H1 (cell line): ENCODE results near the gene LARP4B. TPM values are rescaled to one million over a fixed set of nuclear protein-coding genes. Genes with fewer than 3 reads are reported as not detected.

Experiments
- CTCF ChIA-PET: fragments of 300-600 bp; sonication (Branson Sonifier 250); formaldehyde crosslinking; loops from one replicate; lab custom pipeline; 2021; ENCODE audit not compliant: partially characterized antibody; lab: Charles Lee
- POLR2A ChIA-PET: fragments of 300-600 bp; sonication (Branson Sonifier 250); formaldehyde crosslinking; loops from one replicate; lab custom pipeline; 2021; ENCODE audit warnings: inconsistent platforms; ENCODE audit not compliant: partially characterized antibody; lab: Charles Lee
- DNase-seq, 2 experiments: peaks; one replicate each; pipeline versions ENCODE4 v3.0.0 to v3.0.0-alpha.2; 2010 to 2022; ENCODE audit warnings: low spot score in 2 of 2, low read depth in 1 of 2, mixed read lengths in 1 of 2
- FAIRE-seq: peaks from 2 replicates; lab custom pipeline; 2011; peaks lifted over from hg19 to GRCh38; lab: Jason Lieb, UNC
- H2AFZ ChIP-seq: 2 replicates; pipeline ENCODE4 v1.8.1; 2012; ENCODE audit warnings: low read length, inconsistent platforms
- H2AK5ac ChIP-seq: 2 replicates; pipeline ENCODE4 v1.6.1; 2013; ENCODE audit warnings: low read depth, low read length
- H2BK120ac ChIP-seq: replicated peaks from 2 replicates; pipeline ENCODE3; 2013; ENCODE audit warnings: low read depth, low read length, inconsistent platforms
- H2BK12ac ChIP-seq: 2 replicates; pipeline ENCODE4 v1.6.1; 2013; ENCODE audit warnings: low read depth, low read length
- H2BK15ac ChIP-seq: 2 replicates; pipeline ENCODE4 v1.6.1; 2013; ENCODE audit warnings: low read length
- H2BK20ac ChIP-seq: 2 replicates; pipeline ENCODE4 v1.6.1; 2013; ENCODE audit warnings: low read length
- H2BK5ac ChIP-seq: 2 replicates; pipeline ENCODE4 v1.6.1; 2013; ENCODE audit warnings: low read depth, low read length
- H3K14ac ChIP-seq: 2 replicates; pipeline ENCODE4 v1.6.1; 2013; ENCODE audit warnings: inconsistent platforms; ENCODE audit not compliant: insufficient read length
- H3K18ac ChIP-seq: 2 replicates; pipeline ENCODE4 v1.6.1; 2013; ENCODE audit warnings: low read length; ENCODE audit errors: extremely low read depth
- H3K23ac ChIP-seq: 2 replicates; pipeline ENCODE4 v1.6.1; 2013; ENCODE audit warnings: inconsistent platforms; ENCODE audit not compliant: insufficient read length
- H3K23me2 ChIP-seq: 2 replicates; pipeline ENCODE4 v1.6.1; 2013; ENCODE audit warnings: low read depth, low read length
- H3K27ac ChIP-seq: 2 replicates; pipeline ENCODE4 v1.6.1; 2011; ENCODE audit warnings: low read depth, low read length, inconsistent platforms
- H3K27me3 ChIP-seq, 4 experiments: replicated peaks in 1 of 4; 1 replicate in 1 of 4; 2 replicates in 3 of 4; pipeline versions ENCODE4 v1.6.1 to v1.8.1; 2011 to 2013; ENCODE audit warnings: low read length in 3 of 4, mild to moderate bottlenecking in 3 of 4, inconsistent platforms in 2 of 4, mixed read lengths in 2 of 4, moderate library complexity in 1 of 4; ENCODE audit not compliant: control insufficient read depth in 3 of 4, insufficient read depth in 3 of 4; ENCODE audit errors: extremely low read depth in 1 of 4
- H3K36me3 ChIP-seq, 4 experiments: 2 replicates each; pipeline versions ENCODE4 v1.6.1 to v1.8.1; 2011 to 2013; ENCODE audit warnings: mild to moderate bottlenecking in 4 of 4, low read length in 3 of 4, moderate library complexity in 2 of 4, control low read depth in 1 of 4, inconsistent platforms in 1 of 4; ENCODE audit not compliant: insufficient read depth in 4 of 4, control insufficient read depth in 2 of 4
- H3K4ac ChIP-seq: replicated peaks from 2 replicates; pipeline ENCODE3; 2013; ENCODE audit warnings: low read length, low read depth, mixed read lengths, inconsistent platforms; ENCODE audit not compliant: insufficient read length
- H3K4me1 ChIP-seq, 4 experiments: replicated peaks in 1 of 4; 1 replicate in 1 of 4; 2 replicates in 3 of 4; pipeline versions ENCODE4 v1.6.1 to v1.8.1; 2011 to 2013; ENCODE audit warnings: low read length in 3 of 4, inconsistent platforms in 2 of 4, mixed read lengths in 1 of 4; ENCODE audit not compliant: insufficient read depth in 4 of 4, control insufficient read depth in 3 of 4
- H3K4me2 ChIP-seq, 2 experiments: 2 replicates each; pipeline versions ENCODE4 v1.6.1 to v1.8.1; 2011 to 2013; ENCODE audit warnings: low read depth in 2 of 2, low read length in 2 of 2, control low read depth in 1 of 2, inconsistent platforms in 1 of 2, mild to moderate bottlenecking in 1 of 2; ENCODE audit not compliant: insufficient read depth in 1 of 2
- H3K4me3 ChIP-seq, 4 experiments: fragments of 200-600, 300-600 bp in 1 of 4; sonication (generic), shearing (Covaris generic), sonication (Bioruptor Twin) in 1 of 4; 2 replicates each; pipeline versions ENCODE4 v1.5.1 to v1.8.1; 2011 to 2016; ENCODE audit warnings: low read length in 4 of 4, low read depth in 3 of 4, control low read depth in 2 of 4, inconsistent platforms in 2 of 4, mild to moderate bottlenecking in 2 of 4, mixed read lengths in 1 of 4, moderate library complexity in 1 of 4; ENCODE audit not compliant: insufficient read depth in 2 of 4; ENCODE audit errors: extremely low read depth in 1 of 4
- H3K56ac ChIP-seq: replicated peaks from 2 replicates; pipeline ENCODE3; 2013; ENCODE audit warnings: low read depth, mild to moderate bottlenecking, mixed read lengths, low read length, inconsistent platforms; ENCODE audit not compliant: insufficient read length
- H3K79me1 ChIP-seq: 2 replicates; pipeline ENCODE4 v1.6.1; 2013; ENCODE audit warnings: low read depth, low read length, control low read depth
- H3K79me2 ChIP-seq, 2 experiments: 2 replicates each; pipeline versions ENCODE4 v1.6.1 to v1.8.1; 2012 to 2013; ENCODE audit warnings: low read length in 2 of 2, mild to moderate bottlenecking in 2 of 2, inconsistent platforms in 1 of 2; ENCODE audit not compliant: insufficient read depth in 2 of 2, control insufficient read depth in 1 of 2
- H3K9ac ChIP-seq, 4 experiments: replicated peaks in 1 of 4; 1 replicate in 1 of 4; 2 replicates in 3 of 4; pipeline versions ENCODE4 v1.6.1 to v1.8.1; 2011 to 2013; ENCODE audit warnings: low read depth in 3 of 4, low read length in 3 of 4, control low read depth in 2 of 4, mild to moderate bottlenecking in 2 of 4, moderate library complexity in 2 of 4, inconsistent platforms in 1 of 4; ENCODE audit errors: extremely low read depth in 1 of 4
- H3K9me3 ChIP-seq, 2 experiments: 2 replicates each; pipeline versions ENCODE4 v1.6.1 to v1.8.1; 2012 to 2013; ENCODE audit warnings: mild to moderate bottlenecking in 2 of 2, moderate library complexity in 2 of 2, control low read depth in 1 of 2, inconsistent platforms in 1 of 2, low read depth in 1 of 2, low read length in 1 of 2, mixed read lengths in 1 of 2; ENCODE audit not compliant: insufficient read depth in 2 of 2
- H4K20me1 ChIP-seq, 2 experiments: replicated peaks in 1 of 2; 2 replicates each; pipeline versions ENCODE3 to v1.8.1; 2011 to 2013; ENCODE audit warnings: inconsistent platforms in 2 of 2, low read length in 2 of 2, mild to moderate bottlenecking in 1 of 2; ENCODE audit not compliant: insufficient read depth in 2 of 2, control insufficient read depth in 1 of 2
- H4K5ac ChIP-seq: 2 replicates; pipeline ENCODE4 v1.6.1; 2013; ENCODE audit warnings: low read length, low read depth, mixed read lengths, inconsistent platforms; ENCODE audit not compliant: insufficient read length
- H4K8ac ChIP-seq: 2 replicates; pipeline ENCODE4 v1.8.0; 2013; ENCODE audit warnings: mild to moderate bottlenecking, moderate library complexity, low read length, inconsistent platforms; ENCODE audit not compliant: insufficient read depth; ENCODE audit errors: extremely low read depth
- H4K91ac ChIP-seq: replicated peaks from 2 replicates; pipeline ENCODE3; 2013; ENCODE audit warnings: low read length, mixed read lengths, inconsistent platforms; ENCODE audit not compliant: insufficient read length
- ASH2L ChIP-seq: fragments of 200-600, 300-600 bp; sonication (generic); IDR thresholded peaks from one replicate; pipeline ENCODE4 v1.7.1; 2017; ENCODE audit warnings: low read length
- CBX8 ChIP-seq: fragments of 300-800, 300-1000 bp; sonication (generic); IDR thresholded peaks from 2 replicates; pipeline ENCODE4 v1.7.1; 2016; ENCODE audit warnings: low read depth, low read length, borderline replicate concordance
- CHD2 ChIP-seq: IDR thresholded peaks from 2 replicates; pipeline ENCODE4 v1.6.1; 2012; ENCODE audit warnings: low read length, improper control_type of control experiment
- EGR1 ChIP-seq: IDR thresholded peaks from 2 replicates; pipeline ENCODE4 v1.6.1; 2011; ENCODE audit warnings: low read depth, low read length, borderline replicate concordance
- EP300 ChIP-seq, 2 experiments: IDR thresholded peaks; 1 replicate in 1 of 2; 2 replicates in 1 of 2; pipeline ENCODE4 v1.6.1; 2011 to 2012; ENCODE audit warnings: low read depth in 2 of 2, low read length in 2 of 2, mild to moderate bottlenecking in 2 of 2, borderline replicate concordance in 1 of 2, inconsistent platforms in 1 of 2, moderate library complexity in 1 of 2
- EZH2 ChIP-seq: fragments of 200-600 bp; sonication (generic); IDR thresholded peaks from 2 replicates; pipeline ENCODE4 v1.7.1; 2012; ENCODE audit warnings: low read depth, mild to moderate bottlenecking, moderate library complexity, low read length, inconsistent platforms; ENCODE audit not compliant: severe bottlenecking
- HDAC2 ChIP-seq, 2 experiments: fragments of 300-600 bp in 1 of 2; sonication (generic) in 1 of 2; IDR thresholded peaks; 2 replicates each; pipeline ENCODE4 v1.6.1; 2011 to 2012; ENCODE audit warnings: low read depth in 2 of 2, low read length in 2 of 2, mild to moderate bottlenecking in 2 of 2, moderate library complexity in 2 of 2, borderline replicate concordance in 1 of 2, inconsistent platforms in 1 of 2
- JUND ChIP-seq: IDR thresholded peaks from 2 replicates; pipeline ENCODE4 v1.6.1; 2011; ENCODE audit warnings: mild to moderate bottlenecking, improper control_type of control experiment, low read length
- PHF8 ChIP-seq: fragments of 200-600 bp; sonication (generic); conservative IDR thresholded peaks from 2 replicates; pipeline ENCODE4 v1.7.1; 2012; ENCODE audit warnings: low read depth, mild to moderate bottlenecking, inconsistent platforms, low read length, moderate library complexity
- POLR2AphosphoS5 ChIP-seq: IDR thresholded peaks from 2 replicates; pipeline ENCODE4 v1.6.1; 2011; ENCODE audit warnings: low read depth, low read length
- RXRA ChIP-seq: IDR thresholded peaks from 2 replicates; pipeline ENCODE4 v1.6.1; 2011; ENCODE audit warnings: low read depth, mild to moderate bottlenecking, low read length, moderate library complexity; ENCODE audit not compliant: insufficient read depth
- TAF1 ChIP-seq: IDR thresholded peaks from 2 replicates; pipeline ENCODE4 v1.6.1; 2011; ENCODE audit warnings: mild to moderate bottlenecking, low read depth, low read length
- YY1 ChIP-seq: IDR thresholded peaks from 2 replicates; pipeline ENCODE4 v1.6.1; 2011; ENCODE audit warnings: low read depth, mild to moderate bottlenecking, low read length
- ZNF274 ChIP-seq: IDR thresholded peaks from 2 replicates; pipeline ENCODE4 v1.7.0; 2012; ENCODE audit warnings: low read length, borderline replicate concordance; ENCODE audit errors: extremely low read depth
- WGBS, 2 experiments: shearing (Covaris generic) in 1 of 2; methylation state at CpG; one replicate each; pipeline versions ENCODE4 v1.1.6 to v1.1.7; 2013 to 2015; ENCODE audit warnings: low lambda C conversion rate in 2 of 2, mixed read lengths in 2 of 2, inconsistent platforms in 1 of 2, low coverage in 1 of 2, missing lambda C conversion rate in 1 of 2; ENCODE audit not compliant: insufficient replicate concordance in 2 of 2, insufficient coverage in 1 of 2, insufficient read length in 1 of 2; ENCODE audit errors: extremely low coverage in 1 of 2, missing lambda C conversion rate in 1 of 2; 5-methylcytosine and 5-hydroxymethylcytosine counted together
- polyA plus RNA-seq, 7 experiments: library from polyadenylated mRNA; depleted of rRNA in 3 of 7; stranded (reverse) in 5 of 7; unstranded in 2 of 7; fragments of >200 nt in 5 of 7; fragments of 200-250 nt in 2 of 7; gene quantifications; 1 replicate in 5 of 7; 2 replicates in 1 of 7; 4 replicates in 1 of 7; pipeline versions ENCODE4 v1.2.1 to v1.2.3, GENCODE V29; 2011 to 2013; ENCODE audit warnings: missing spikeins in 2 of 7, mixed read lengths in 2 of 7
- total RNA-seq: library from RNA; stranded (reverse); fragmentation: NEBNext Ultra II Directional; extraction: Animal tissue kit (Norgen Biotek cat#: 25700); gene quantifications from 2 replicates; pipeline ENCODE4 v1.2.1, GENCODE V29; 2021
- TF ChIP-seq, protein P1 (sequence below): IDR thresholded peaks from 2 replicates; pipeline ENCODE4 v1.6.1; 2012; ENCODE audit warnings: inconsistent platforms

The LARP4B gene
- total and polyA plus RNA-seq, 2 of the 8 experiments (the other 6 are each of a cell fraction or from before 2014, with no cell fraction given) = 20.1 to 78.6 TPM

DNA sequence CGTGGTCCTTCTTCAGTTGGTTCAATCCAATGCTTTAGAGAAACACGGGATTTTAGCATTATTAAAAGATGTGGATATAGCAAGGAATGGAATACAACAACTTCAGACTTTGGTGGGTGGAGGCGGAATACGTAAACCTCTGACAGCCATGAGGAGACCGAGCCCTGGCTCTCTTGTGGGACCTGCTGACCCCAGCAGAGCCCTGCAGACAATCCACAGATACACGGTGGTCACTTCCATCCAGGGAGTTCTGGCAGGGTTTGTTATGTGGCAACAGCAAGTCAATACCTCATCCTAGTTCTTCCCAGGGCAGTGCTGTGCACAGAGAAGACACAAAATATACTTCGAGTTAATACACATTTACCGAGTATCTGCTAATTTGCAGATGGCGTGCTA, 123.5 kb downstream of the LARP4B start:
- H2BK120ac ChIP-seq = no peak overlapping the region
- no peak overlapping the region for H3K23ac ChIP-seq
- no peak overlapping the region for H3K4me3 ChIP-seq
- H2BK5ac ChIP-seq = no peak overlapping the region
- no peak overlapping the region for H3K27ac ChIP-seq
- 0 out of 2 replicates have a peak, but pooled peaks cover 2% of the 10 kb centered on the region for H3K79me1 ChIP-seq
- no peak overlapping the region for H2BK15ac ChIP-seq
- ChIA-PET CTCF (no interaction called here), POLR2A (no interaction called here)
- no peak overlapping the region for H2AFZ ChIP-seq
- peaks cover 0 to 10% of the 10 kb centered on the region in 2 experiments for H4K20me1 ChIP-seq
- H4K5ac ChIP-seq = no peak overlapping the region
- no peak overlapping the region for H4K91ac ChIP-seq
- no peak overlapping the region for H2BK12ac ChIP-seq
- WGBS, 2 experiments = 89% methylated on average over 9 of the region's 9 CpGs; no CpG with 5 or more reads in 1 of the 2 experiments
- no peak overlapping the region for H2AK5ac ChIP-seq
- no peak overlapping the region for H3K9ac ChIP-seq
- H3K4me1 ChIP-seq = peaks cover 0 to 6% (median 0%) of the 10 kb centered on the region in 4 experiments; a peak in 2 of 7 replicates
- H3K9me3 ChIP-seq = no peaks in the 10 kb centered on the region
- H3K4ac ChIP-seq = no peak overlapping the region
- peaks cover 13 to 42% (median 23%) of the 10 kb centered on the region in 4 experiments; a peak in 7 of 8 replicates for H3K36me3 ChIP-seq
- H2BK20ac ChIP-seq = no peak overlapping the region
- FAIRE-seq (no peak), DNase-seq (no peak)
- no peak overlapping the region for H3K18ac ChIP-seq
- no peaks in the 10 kb centered on the region for H3K23me2 ChIP-seq
- H3K56ac ChIP-seq = no peak overlapping the region
- no peak overlapping the region for H3K4me2 ChIP-seq
- no peak overlapping the region for H4K8ac ChIP-seq
- H3K27me3 ChIP-seq = no peaks in the 10 kb centered on the region
- no peaks in the 10 kb centered on the region for H3K79me2 ChIP-seq
- no peak overlapping the region for H3K14ac ChIP-seq
- no peak for TF ChIP-seq RXRA
- TF ChIP-seq TAF1 = no peak
- no peak for TF ChIP-seq EGR1
- TF ChIP-seq EZH2 = no peak
- no peak for TF ChIP-seq ASH2L
- TF ChIP-seq JUND = no peak
- no peak for TF ChIP-seq CBX8
- TF ChIP-seq CHD2 = no peak
- no peak for TF ChIP-seq HDAC2 (IDR thresholded peaks at IDR 0.05; ENCODE audit: borderline replicate concordance in 1 of 2, low read depth in 2 of 2, low read length in 2 of 2)
- no peak for TF ChIP-seq EP300 (IDR thresholded peaks at IDR 0.05; ENCODE audit: borderline replicate concordance in 1 of 2, low read depth in 2 of 2, low read length in 2 of 2)
- TF ChIP-seq, protein P1, sequence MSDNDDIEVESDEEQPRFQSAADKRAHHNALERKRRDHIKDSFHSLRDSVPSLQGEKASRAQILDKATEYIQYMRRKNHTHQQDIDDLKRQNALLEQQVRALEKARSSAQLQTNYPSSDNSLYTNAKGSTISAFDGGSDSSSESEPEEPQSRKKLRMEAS = no peak
- no peak for TF ChIP-seq YY1
- no peak for TF ChIP-seq ZNF274
- no peak for TF ChIP-seq PHF8
- no peak for TF ChIP-seq POLR2AphosphoS5
